CD4-positive, alpha-beta T cell (primary cell): ENCODE data around the gene PLCL2. TPM values are rescaled to one million over a fixed set of nuclear protein-coding genes. Genes with fewer than 3 reads are reported as not detected.

Experiments
- ATAC-seq: fragments of 200-7000 bp; cut with Tn5 transposase; one replicate; pipeline ENCODE4 v1.10.0; 2022; ENCODE audit warnings: mild to moderate bottlenecking; ENCODE audit not compliant: poor library complexity
- CTCF ChIA-PET: fragments of 350-600 bp; sonication (Branson Sonifier 250); formaldehyde crosslinking; loops from one replicate; lab custom pipeline; 2021; ENCODE audit warnings: antibody characterized with exemption, inconsistent platforms; lab: Charles Lee
- POLR2A ChIA-PET: fragments of 350-600 bp; sonication (Branson Sonifier 250); formaldehyde crosslinking; loops from one replicate; lab custom pipeline; 2021; ENCODE audit warnings: antibody characterized with exemption, inconsistent platforms; lab: Charles Lee
- DNase-seq, 14 experiments: peaks; one replicate each; pipeline ENCODE4 v3.0.0-alpha.2; 2013 to 2020; ENCODE audit warnings: mixed read lengths in 2 of 14
- H3K27ac ChIP-seq, 2 donors: one replicate each; pipeline versions ENCODE4 v1.5.1 to v1.7.0; 2013; ENCODE audit warnings: low read length in 2 of 2, low read depth in 1 of 2, mild to moderate bottlenecking in 1 of 2
- H3K27me3 ChIP-seq, 2 experiments: 1 replicate in 1 of 2; 2 replicates in 1 of 2; pipeline versions ENCODE4 v1.6.1 to v1.7.0; 2013; ENCODE audit warnings: low read length in 2 of 2, control low read depth in 1 of 2, mild to moderate bottlenecking in 1 of 2, moderate library complexity in 1 of 2; ENCODE audit not compliant: insufficient read depth in 2 of 2, control insufficient read depth in 1 of 2
- H3K36me3 ChIP-seq: one replicate; pipeline ENCODE4 v1.6.1; 2013; ENCODE audit warnings: low read length, control low read depth; ENCODE audit not compliant: insufficient read depth
- H3K4me1 ChIP-seq: one replicate; pipeline ENCODE4 v1.6.1; 2013; ENCODE audit warnings: low read length, control low read depth; ENCODE audit not compliant: insufficient read depth
- H3K4me3 ChIP-seq: one replicate; pipeline ENCODE4 v1.5.1; 2013; ENCODE audit warnings: mild to moderate bottlenecking, low read length, moderate library complexity
- H3K9me3 ChIP-seq, 2 experiments: 1 replicate in 1 of 2; 2 replicates in 1 of 2; pipeline versions ENCODE4 v1.6.1 to v1.7.0; 2013; ENCODE audit warnings: low read length in 2 of 2, mild to moderate bottlenecking in 2 of 2, control low read depth in 1 of 2, moderate library complexity in 1 of 2; ENCODE audit not compliant: control insufficient read depth in 1 of 2, insufficient read depth in 1 of 2
- H3K27ac Mint-ChIP-seq: one replicate; pipeline ENCODE4 v1.8.0; 2020; ENCODE audit warnings: mixed read lengths
- H3K27me3 Mint-ChIP-seq: one replicate; pipeline ENCODE4 v1.8.0; 2021; ENCODE audit warnings: mixed read lengths
- H3K36me3 Mint-ChIP-seq: one replicate; pipeline ENCODE4 v1.8.0; 2021; ENCODE audit warnings: low read depth, mixed read lengths
- H3K4me1 Mint-ChIP-seq: one replicate; pipeline ENCODE4 v1.8.0; 2021; ENCODE audit warnings: low read depth, mixed read lengths
- H3K4me3 Mint-ChIP-seq: one replicate; pipeline ENCODE4 v1.8.0; 2020; ENCODE audit warnings: mild to moderate bottlenecking, mixed read lengths
- H3K9me3 Mint-ChIP-seq: one replicate; pipeline ENCODE4 v1.8.0; 2020; ENCODE audit warnings: mixed read lengths
- intact Hi-C, 2 experiments: fragments of 100-400 bp; cut with DNase I in 1 of 2; cut with micrococcal nuclease in 1 of 2; formaldehyde crosslinking; loops; one replicate each; pipeline versions ENCODE4 v1.15.1 to v1.9.0; 2023 to 2025; cut with DNase I, micrococcal nuclease
- total RNA-seq, 174 experiments: library from RNA in 2 of 174; stranded (reverse) in 2 of 174; gene quantifications; one replicate each; pipeline ENCODE4 v1.2.3 and lab custom pipeline; 2021 to 2026
- TF ChIP-seq, protein P1 (sequence below): fragments of 200-600 bp; IDR thresholded peaks from one replicate; pipeline ENCODE4 v1.8.0; 2022; ENCODE audit warnings: antibody characterized with exemption, mild to moderate bottlenecking

The PLCL2 gene
- total RNA-seq, 2 experiments from 2014 or later, result 35.1 to 36.3 TPM

DNA sequence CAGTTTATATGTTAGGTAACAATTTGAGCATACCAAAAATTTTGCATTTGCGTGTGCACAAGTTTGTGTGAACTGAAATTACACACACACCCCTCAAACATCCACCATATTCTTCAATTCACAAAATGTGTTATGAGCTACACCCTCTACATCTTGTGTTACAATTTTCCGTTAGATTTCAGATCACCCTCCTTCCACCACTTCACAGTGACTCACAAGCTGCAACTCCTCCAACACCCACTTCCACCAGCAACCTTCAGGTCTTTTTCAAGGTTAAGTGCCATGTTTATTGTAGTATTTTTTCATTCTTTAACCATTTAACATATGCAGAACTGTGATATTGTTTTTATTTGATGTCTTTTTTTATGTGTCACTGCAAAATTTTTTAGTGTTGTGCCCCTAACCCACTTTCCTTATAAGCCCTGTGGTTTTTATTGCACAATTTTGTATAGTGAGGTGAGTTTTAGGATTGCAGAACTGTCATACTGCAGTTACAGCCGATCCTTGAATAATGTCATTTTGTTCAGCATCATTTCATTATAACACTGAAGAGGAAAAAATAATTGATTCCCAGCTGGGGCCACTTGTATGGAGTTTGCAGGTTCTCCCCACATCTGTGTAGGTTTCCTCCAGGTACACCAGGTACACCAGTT lies 148.9 kb downstream of the PLCL2 start:
- H3K27ac Mint-ChIP-seq, result no peak overlapping the region
- no peaks in the 10 kb centered on the region for H3K9me3 Mint-ChIP-seq
- peaks cover 74% of the 10 kb centered on the region for H3K4me1 Mint-ChIP-seq
- peaks cover 29% of the 10 kb centered on the region for H3K36me3 Mint-ChIP-seq
- no peaks in the 10 kb centered on the region for H3K27me3 Mint-ChIP-seq
- POLR2A ChIA-PET, result no interaction called here
- no peaks in the 10 kb centered on the region for H3K9me3 ChIP-seq
- peak in 1 of 14 experiments; percentile 36 for DNase-seq
- peaks cover 11% of the 10 kb centered on the region for H3K36me3 ChIP-seq
- peaks cover 15% of the 10 kb centered on the region for H3K4me1 ChIP-seq
- TF ChIP-seq, protein P1, sequence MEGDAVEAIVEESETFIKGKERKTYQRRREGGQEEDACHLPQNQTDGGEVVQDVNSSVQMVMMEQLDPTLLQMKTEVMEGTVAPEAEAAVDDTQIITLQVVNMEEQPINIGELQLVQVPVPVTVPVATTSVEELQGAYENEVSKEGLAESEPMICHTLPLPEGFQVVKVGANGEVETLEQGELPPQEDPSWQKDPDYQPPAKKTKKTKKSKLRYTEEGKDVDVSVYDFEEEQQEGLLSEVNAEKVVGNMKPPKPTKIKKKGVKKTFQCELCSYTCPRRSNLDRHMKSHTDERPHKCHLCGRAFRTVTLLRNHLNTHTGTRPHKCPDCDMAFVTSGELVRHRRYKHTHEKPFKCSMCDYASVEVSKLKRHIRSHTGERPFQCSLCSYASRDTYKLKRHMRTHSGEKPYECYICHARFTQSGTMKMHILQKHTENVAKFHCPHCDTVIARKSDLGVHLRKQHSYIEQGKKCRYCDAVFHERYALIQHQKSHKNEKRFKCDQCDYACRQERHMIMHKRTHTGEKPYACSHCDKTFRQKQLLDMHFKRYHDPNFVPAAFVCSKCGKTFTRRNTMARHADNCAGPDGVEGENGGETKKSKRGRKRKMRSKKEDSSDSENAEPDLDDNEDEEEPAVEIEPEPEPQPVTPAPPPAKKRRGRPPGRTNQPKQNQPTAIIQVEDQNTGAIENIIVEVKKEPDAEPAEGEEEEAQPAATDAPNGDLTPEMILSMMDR, result no peak
- no peak overlapping the region for H3K4me3 Mint-ChIP-seq
- intact Hi-C loops, result loop anchor here in 1 of 2 experiments (10.0 kb wide), 2 partner anchors 209 to 429 kb away; partner anchors contain the start of gene DAZL
- CTCF ChIA-PET, result interaction anchor here (0.6 to 1.4 kb wide), 3 partner anchors 11 to 192 kb away, joined by 3 read pairs; partner anchors contain the start of gene PLCL2
- peak; percentile 44 for ATAC-seq
- no peak overlapping the region for H3K27ac ChIP-seq
- no peak overlapping the region for H3K4me3 ChIP-seq
- no peaks in the 10 kb centered on the region for H3K27me3 ChIP-seq

DNA sequence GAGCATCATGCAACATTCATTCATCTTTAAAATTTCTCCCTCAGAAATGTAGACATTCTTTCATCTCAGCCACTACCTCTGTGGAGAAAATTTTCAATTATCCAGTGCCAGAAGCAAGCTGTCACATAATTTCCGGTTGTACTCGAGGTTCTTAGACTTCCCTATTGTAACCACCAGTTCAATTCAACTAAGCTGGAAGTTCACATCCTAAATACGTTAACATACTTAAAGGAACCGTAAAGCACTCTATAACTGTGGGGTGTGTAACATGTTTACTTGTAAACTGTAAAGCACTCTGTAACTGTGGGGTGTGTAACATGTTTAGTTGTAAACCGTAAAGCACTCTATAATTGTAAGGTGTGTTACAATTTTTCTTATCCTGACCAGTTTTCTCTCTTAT lies 150.3 kb downstream of the PLCL2 start:
- no peaks in the 10 kb centered on the region for H3K27me3 ChIP-seq
- H3K27ac ChIP-seq, result no peak overlapping the region
- no peak for DNase-seq
- intact Hi-C loops, result loop anchor here in 1 of 2 experiments (10.0 kb wide), 2 partner anchors 210 to 430 kb away; partner anchors contain the start of gene DAZL
- peaks cover 6% of the 10 kb centered on the region for H3K4me1 ChIP-seq
- Mint-ChIP-seq H3K4me1 (peaks cover 72% of the 10 kb centered on the region), H3K9me3 (no peaks in the 10 kb centered on the region), H3K4me3 (no peak overlapping the region), H3K27me3 (no peaks in the 10 kb centered on the region), H3K27ac (no peak overlapping the region), H3K36me3 (peaks cover 34% of the 10 kb centered on the region)
- ATAC-seq, result no peak
- no peak overlapping the region for H3K4me3 ChIP-seq
- no peaks in the 10 kb centered on the region for H3K9me3 ChIP-seq
- TF ChIP-seq, protein P1, result no peak
- peaks cover 12% of the 10 kb centered on the region for H3K36me3 ChIP-seq
- ChIA-PET POLR2A (interaction anchor here (1.6 kb wide), 1 partner anchor 149 kb away, joined by 3 read pairs; no protein-coding TSS in a partner anchor), CTCF (no interaction called here)

DNA sequence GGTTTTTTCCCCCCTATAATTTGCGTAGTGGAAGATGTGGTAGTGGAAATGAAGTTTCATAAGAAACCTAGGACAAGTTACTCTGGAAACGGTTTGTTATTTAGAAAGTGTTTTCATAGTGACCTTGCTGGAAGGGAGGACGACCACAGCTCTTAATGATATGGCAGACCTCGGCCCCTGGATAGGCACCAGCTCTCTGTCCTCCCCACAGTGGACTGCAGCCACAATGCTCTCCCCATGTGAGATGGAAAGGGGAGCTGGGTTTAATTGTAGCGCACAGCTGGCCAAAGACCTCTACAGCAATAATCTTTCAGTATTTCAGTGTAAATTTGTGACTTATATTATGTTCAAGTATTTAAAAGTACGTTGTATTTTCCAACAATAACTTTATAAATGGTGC lies 151.2 kb downstream of the PLCL2 start:
- no peak overlapping the region for H3K27ac Mint-ChIP-seq
- H3K36me3 Mint-ChIP-seq, result peaks cover 39% of the 10 kb centered on the region
- H3K36me3 ChIP-seq, result peaks cover 12% of the 10 kb centered on the region
- ATAC-seq, result no peak
- H3K9me3 Mint-ChIP-seq, result no peaks in the 10 kb centered on the region
- peaks cover 67% of the 10 kb centered on the region for H3K4me1 Mint-ChIP-seq
- H3K4me1 ChIP-seq, result peaks cover 4% of the 10 kb centered on the region
- H3K4me3 ChIP-seq, result no peak overlapping the region
- no peaks in the 10 kb centered on the region for H3K27me3 ChIP-seq
- no peak for DNase-seq
- H3K27me3 Mint-ChIP-seq, result no peaks in the 10 kb centered on the region
- H3K9me3 ChIP-seq, result no peaks in the 10 kb centered on the region
- H3K4me3 Mint-ChIP-seq, result no peak overlapping the region
- TF ChIP-seq, protein P1, result no peak
- intact Hi-C loops, result loop anchor here in 1 of 2 experiments (10.0 kb wide), 2 partner anchors 211 to 431 kb away; partner anchors contain the start of gene DAZL
- H3K27ac ChIP-seq, result no peak overlapping the region
- CTCF ChIA-PET, result interaction anchor here (0.8 kb wide), 1 partner anchor 10 kb away, joined by 4 read pairs; no protein-coding TSS in a partner anchor
- POLR2A ChIA-PET, result interaction anchor here (1.0 to 1.6 kb wide), 2 partner anchors 149 to 152 kb away, joined by 3 to 4 read pairs; partner anchors contain the start of gene PLCL2
